GM12878 (cell line): ENCODE data around the gene CPS1. TPM values are rescaled to one million over a fixed set of nuclear protein-coding genes. Genes with fewer than 3 reads are reported as not detected.

ENCODE experiments used
- ATAC-seq: fragments of 200-7000 bp; cut with Tn5 transposase; 3 replicates; pipeline ENCODE4 v1.9.1; 2020; ENCODE audit warnings: mild to moderate bottlenecking, moderate library complexity
- BruUV-seq: library from RNA; stranded (reverse); fragments of 400-500 nt; replicated peaks from 2 replicates; lab custom pipeline; 2021; lab: Mats Ljungman, UMichigan
- CTCF ChIA-PET: fragments of 300-600 bp; sonication (Branson Sonifier 250); formaldehyde crosslinking; extraction: SDS; loops from one replicate; lab custom pipeline; 2021; ENCODE audit warnings: inconsistent platforms; lab: Yijun Ruan, JAX
- POLR2A ChIA-PET: fragments of 350-600 bp; formaldehyde crosslinking; extraction: SDS; loops from one replicate; lab custom pipeline; 2021; ENCODE audit warnings: inconsistent platforms; lab: Charles Lee
- RAD21 ChIA-PET: fragments of 300-600 bp; sonication (Branson Sonifier 250); formaldehyde crosslinking; loops from one replicate; lab custom pipeline; 2023; ENCODE audit warnings: antibody characterized with exemption; ENCODE audit not compliant: unreplicated experiment; lab: Charles Lee
- SMC1A ChIA-PET: fragments of 300-600 bp; sonication (Branson Sonifier 250); formaldehyde crosslinking; loops from one replicate; lab custom pipeline; 2023; ENCODE audit not compliant: unreplicated experiment, uncharacterized antibody; lab: Charles Lee
- DNase-seq: peaks from one replicate; pipeline ENCODE4 v3.0.0-alpha.2; 2011; ENCODE audit warnings: low read depth, low spot score
- FAIRE-seq: peaks from 3 replicates; lab custom pipeline; 2011; peaks lifted over from hg19 to GRCh38; lab: Jason Lieb, UNC
- H2AFZ ChIP-seq: 2 replicates; pipeline ENCODE4 v1.6.0; 2011; ENCODE audit warnings: low read depth, low read length, control low read depth; ENCODE audit not compliant: control insufficient read depth
- H3K27ac ChIP-seq: 2 replicates; pipeline ENCODE4 v1.5.1; 2011; ENCODE audit warnings: control low read depth; ENCODE audit not compliant: control insufficient read depth, insufficient read depth
- H3K27me3 ChIP-seq, 2 experiments: replicated peaks in 1 of 2; 2 replicates each; pipeline versions ENCODE4 v1.6.0 to v1.6.1; 2011; ENCODE audit warnings: low read length in 1 of 2; ENCODE audit not compliant: control insufficient read depth in 2 of 2, insufficient read depth in 2 of 2
- H3K36me3 ChIP-seq, 2 experiments: 2 replicates each; pipeline ENCODE4 v1.5.1; 2011; ENCODE audit warnings: low read length in 1 of 2; ENCODE audit not compliant: control insufficient read depth in 2 of 2, insufficient read depth in 2 of 2
- H3K4me1 ChIP-seq: 2 replicates; pipeline ENCODE4 v1.6.1; 2011; ENCODE audit warnings: mild to moderate bottlenecking, low read length, moderate library complexity, mixed read lengths; ENCODE audit not compliant: control insufficient read depth, insufficient read depth
- H3K4me2 ChIP-seq: 2 replicates; pipeline ENCODE4 v1.6.0; 2011; ENCODE audit warnings: control low read depth; ENCODE audit not compliant: control insufficient read depth, insufficient read depth
- H3K4me3 ChIP-seq: fragments of 200-600 bp; sonication (generic); 2 replicates; pipeline ENCODE4 v1.5.1; 2016
- H3K79me2 ChIP-seq: 2 replicates; pipeline ENCODE4 v1.6.0; 2011; ENCODE audit warnings: low read length; ENCODE audit not compliant: control insufficient read depth, insufficient read depth
- H3K9ac ChIP-seq: 2 replicates; pipeline ENCODE4 v1.8.0; 2011; ENCODE audit warnings: low read length, control low read depth, mixed read lengths; ENCODE audit not compliant: control insufficient read depth, insufficient read depth
- H3K9me3 ChIP-seq: replicated peaks from 3 replicates; pipeline ENCODE4 v1.5.1; 2011; ENCODE audit warnings: mild to moderate bottlenecking, low read length; ENCODE audit not compliant: control insufficient read depth, insufficient read depth
- H4K20me1 ChIP-seq: 2 replicates; pipeline ENCODE4 v1.6.0; 2011; ENCODE audit not compliant: control insufficient read depth, insufficient read depth
- BCL11A ChIP-seq: IDR thresholded peaks from 2 replicates; pipeline ENCODE4 v1.6.1; 2011; ENCODE audit warnings: low read depth, low read length
- CEBPB ChIP-seq, 2 experiments: fragments of 150-350 bp in 1 of 2; IDR thresholded peaks; 2 replicates each; pipeline ENCODE4 v1.6.1; 2012 to 2014; ENCODE audit warnings: low read depth in 2 of 2, low read length in 2 of 2, borderline replicate concordance in 1 of 2, inconsistent platforms in 1 of 2
- EED ChIP-seq: sonication (generic); IDR thresholded peaks from 2 replicates; pipeline ENCODE4 v1.6.1; 2016; ENCODE audit warnings: antibody characterized with exemption, low read depth
- MAX ChIP-seq: IDR thresholded peaks from 2 replicates; pipeline ENCODE4 v1.6.1; 2012; ENCODE audit warnings: low read depth, low read length, improper control_type of control experiment
- MTA3 ChIP-seq: IDR thresholded peaks from 2 replicates; pipeline ENCODE4 v1.6.1; 2012; ENCODE audit warnings: low read length, inconsistent platforms, borderline replicate concordance
- MYB ChIP-seq: fragments of 150-350 bp; IDR thresholded peaks from 2 replicates; pipeline ENCODE4 v1.6.1; 2014; ENCODE audit warnings: mild to moderate bottlenecking, low read depth, low read length, borderline replicate concordance
- RCOR1 ChIP-seq: conservative IDR thresholded peaks from 2 replicates; pipeline ENCODE4 v1.6.1; 2012; ENCODE audit warnings: low read depth, low read length, improper control_type of control experiment
- SIN3A ChIP-seq: IDR thresholded peaks from 2 replicates; pipeline ENCODE4 v1.6.1; 2012; ENCODE audit warnings: low read depth, low read length, improper control_type of control experiment
- SPI1 ChIP-seq: IDR thresholded peaks from 2 replicates; pipeline ENCODE4 v1.6.1; 2011; ENCODE audit warnings: low read depth, mild to moderate bottlenecking, low read length, moderate library complexity, borderline replicate concordance; ENCODE audit not compliant: insufficient read depth
- TCF12 ChIP-seq: IDR thresholded peaks from 2 replicates; pipeline ENCODE4 v1.6.1; 2011; ENCODE audit warnings: low read depth, mild to moderate bottlenecking, low read length
- ZNF687 ChIP-seq: fragments of 450-650 bp; IDR thresholded peaks from 2 replicates; pipeline ENCODE4 v1.6.1; 2017; ENCODE audit warnings: mild to moderate bottlenecking, moderate library complexity
- WGBS: methylation state at CpG from one replicate; pipeline ENCODE4 v1.1.6; 2016; ENCODE audit warnings: low lambda C conversion rate; ENCODE audit not compliant: insufficient replicate concordance, insufficient coverage; ENCODE audit errors: missing lambda C conversion rate; 5-methylcytosine and 5-hydroxymethylcytosine counted together
- in situ Hi-C: fragments of 300-500 bp; cut with MboI; formaldehyde crosslinking; loops from 9 replicates; pipeline ENCODE4 v1.14.3; 2018; ENCODE audit warnings: mixed read lengths
- intact Hi-C: fragments of 100-400 bp; cut with micrococcal nuclease; formaldehyde crosslinking; loops from one replicate; pipeline ENCODE4 v1.14.2; 2022; ENCODE audit not compliant: unreplicated experiment
- polyA plus RNA-seq, 11 experiments: library from polyadenylated mRNA; depleted of rRNA in 4 of 11; unstranded in 6 of 11; stranded (reverse) in 5 of 11; fragments of >200 nt; fragmentation: Nextera tagmentation in 4 of 11; fragmentation: Illumina TruSeq in 1 of 11; extraction: Ambion mirVana in 4 of 11; extraction: Trizol in 1 of 11; gene quantifications; 1 replicate in 1 of 11; 2 replicates in 10 of 11; pipeline versions ENCODE4 v1.2.1 to v1.2.3, GENCODE V29; 2011 to 2016; ENCODE audit warnings: inconsistent platforms in 2 of 11, missing spikeins in 2 of 11, low read depth in 1 of 11
- total RNA-seq, 4 experiments: library from RNA; depleted of rRNA in 3 of 4; stranded (reverse); fragments of >200 nt in 3 of 4; fragmentation: Illumina TruSeq in 1 of 4; extraction: Trizol in 1 of 4; gene quantifications; 2 replicates each; pipeline versions ENCODE4 v1.2.1 to v1.2.3, GENCODE V29; 2013 to 2021

Gene CPS1
- total and polyA plus RNA-seq, 10 of the 15 experiments (the other 5 are each of a cell fraction or from before 2014, with no cell fraction given): 0.20 to 4.6 (median 0.55) TPM

- no peak for TF ChIP-seq ZNF687
- TF ChIP-seq SIN3A: no peak
- no peak for TF ChIP-seq CEBPB (IDR thresholded peaks at IDR 0.05; ENCODE audit: borderline replicate concordance in 1 of 2, low read depth in 2 of 2, low read length in 2 of 2)
- no peak for TF ChIP-seq TCF12
- no peak for TF ChIP-seq RCOR1
- TF ChIP-seq EED: no peak
- no peak for TF ChIP-seq MYB
- TF ChIP-seq BCL11A: no peak
- TF ChIP-seq MTA3: no peak
Measured at GRCh38 chr2:210548878-210549384, 7.5 kb upstream of the CPS1 start (continued).

GRCh38 chr2:210551001-210551400, 5.4 kb upstream of the CPS1 start:
- Histone ChIP-seq H3K9ac (no peak overlapping the region), H3K27ac (no peak overlapping the region), H4K20me1 (no peaks in the 10 kb centered on the region), H3K9me3 (no peaks in the 10 kb centered on the region), H3K27me3 (no peaks in the 10 kb centered on the region), H3K36me3 (no peaks in the 10 kb centered on the region), H3K4me3 (no peak overlapping the region), H3K4me1 (no peaks in the 10 kb centered on the region), H2AFZ (no peak overlapping the region), H3K79me2 (no peaks in the 10 kb centered on the region), H3K4me2 (no peak overlapping the region)
- ATAC-seq (no peak), DNase-seq (no peak), FAIRE-seq (no peak)
- ChIA-PET POLR2A (no interaction called here), CTCF (interaction anchor here (1.3 to 1.9 kb wide), 4 partner anchors 10 to 47 kb away, joined by 3 to 11 read pairs (median 5); no protein-coding TSS in a partner anchor), SMC1A (interaction anchor here (0.7 to 1.8 kb wide), 3 partner anchors 10 to 542 kb away, joined by 3 to 5 read pairs (median 3); no protein-coding TSS in a partner anchor), RAD21 (no interaction called here)
- intact Hi-C loops (no loop called here), in situ Hi-C loops (no loop called here)
- TF ChIP-seq MAX (no peak), TCF12 (no peak), SPI1 (no peak)
- no TSS peak for BruUV-seq
- 0% methylated on average over 2 of the region's 2 CpGs for WGBS
